Right lobe of liver (tissue), 6 donors: ENCODE results near the gene PRPF6. TPM values are rescaled to one million over a fixed set of nuclear protein-coding genes. Genes with fewer than 3 reads are reported as not detected.

Experiments
- ATAC-seq, 4 donors: fragments of 200-7000 bp; cut with Tn5 transposase; one replicate each; pipeline ENCODE4 v1.9.1; 2020; ENCODE audit warnings: mild to moderate bottlenecking in 4 of 4, moderate library complexity in 4 of 4
- DNase-seq, 3 donors: peaks; one replicate each; pipeline ENCODE4 v3.0.0-alpha.2; 2020
- H3K27ac ChIP-seq, 3 donors: fragments of 200-600 bp; one replicate each; pipeline ENCODE4 v1.8.0; 2022
- H3K27me3 ChIP-seq, 2 donors: fragments of 200-600 bp; one replicate each; pipeline ENCODE4 v1.8.0; 2022
- H3K36me3 ChIP-seq, 4 donors: fragments of 200-600 bp; sonication (generic) in 1 of 4; one replicate each; pipeline versions ENCODE4 v1.5.1 to v1.8.0; 2017 to 2022; ENCODE audit warnings: control low read depth in 1 of 4
- H3K4me1 ChIP-seq, 4 donors: fragments of 200-600 bp; sonication (generic) in 1 of 4; one replicate each; pipeline versions ENCODE4 v1.5.1 to v1.8.0; 2017 to 2022; ENCODE audit warnings: control low read depth in 1 of 4
- H3K4me3 ChIP-seq, 3 donors: fragments of 200-600 bp; one replicate each; pipeline ENCODE4 v1.8.0; 2022
- H3K9me3 ChIP-seq, 4 donors: fragments of 200-600 bp; sonication (generic) in 1 of 4; one replicate each; pipeline versions ENCODE4 v1.5.1 to v1.8.0; 2017 to 2022; ENCODE audit warnings: control low read depth in 1 of 4
- CTCF ChIP-seq, 4 donors: fragments of 200-600 bp in 3 of 4; fragments of 450-650 bp in 1 of 4; IDR thresholded peaks; one replicate each; pipeline versions ENCODE4 v1.5.1 to v1.8.0; 2016 to 2022; ENCODE audit warnings: antibody characterized with exemption in 4 of 4, mild to moderate bottlenecking in 2 of 4
- POLR2A ChIP-seq: fragments of 450-650 bp; IDR thresholded peaks from one replicate; pipeline ENCODE4 v1.6.1; 2017; ENCODE audit warnings: antibody characterized with exemption, mild to moderate bottlenecking
- WGBS: methylation state at CpG from one replicate; pipeline ENCODE4 v1.1.6; 2018; ENCODE audit warnings: low coverage, low lambda C conversion rate; ENCODE audit not compliant: insufficient coverage; ENCODE audit errors: missing lambda C conversion rate; 5-methylcytosine and 5-hydroxymethylcytosine counted together
- intact Hi-C, 2 donors: fragments of 100-400 bp; cut with DNase I; formaldehyde crosslinking; loops; one replicate each; pipeline versions ENCODE4 v1.11.2 to v1.14.1; 2022
- total RNA-seq, 6 experiments: library from RNA; depleted of rRNA in 2 of 6; stranded (reverse); fragments of >200 nt in 2 of 6; fragmentation: NEBNext Ultra II Directional in 3 of 6; extraction: Animal tissue kit (Norgen Biotek cat#: 25700) in 3 of 6; gene quantifications; one replicate each; pipeline versions ENCODE4 v1.1.0 to v1.2.4, GENCODE V29; 2016 to 2023
- donor health status: DM: no; HTN: yes; CAD: no.
- donor health status: DM: no; HTN: no; CAD: no.
- donor health status: DM: no; HTN: no; CAD: no.
- donor health status: DM: no; HTN: yes; CAD: no.
- donor health status: DM: no; HTN: yes; CAD: no.

Gene PRPF6
- total RNA-seq, 6 experiments from 2014 or later: 21.7 to 28.9 (median 24.4) TPM

- H3K27me3 ChIP-seq: no peaks in the 10 kb centered on the region
- peak overlapping the region in 2 of 3 donors; percentile 32 to 54 for H3K27ac ChIP-seq
- intact Hi-C loops: no loop called here
- no peaks in the 10 kb centered on the region for H3K9me3 ChIP-seq
- no peak for DNase-seq
- H3K36me3 ChIP-seq: no peaks in the 10 kb centered on the region
- 0% methylated on average over 1 of the region's 9 CpGs for WGBS
- no peak overlapping the region for H3K4me3 ChIP-seq
- H3K4me1 ChIP-seq: no peaks in the 10 kb centered on the region
- TF ChIP-seq POLR2A: no peak
- TF ChIP-seq CTCF (IDR thresholded peaks at IDR 0.05): no peak
- ATAC-seq: no peak
Observed at GRCh38 chr20:64055396-64055892, 74.5 kb downstream of the PRPF6 start.

- peak overlapping the region in 2 of 3 donors; percentile 32 to 54 for H3K27ac ChIP-seq
- ATAC-seq (peak; percentile 25 to 42 (median 36)), DNase-seq (peak in 1 of 3 donors; percentile 78)
- TF ChIP-seq POLR2A: no peak
- no peaks in the 10 kb centered on the region for H3K9me3 ChIP-seq
- H3K4me3 ChIP-seq: no peak overlapping the region
- intact Hi-C loops: no loop called here
- H3K4me1 ChIP-seq: no peaks in the 10 kb centered on the region
- no peaks in the 10 kb centered on the region for H3K27me3 ChIP-seq
- H3K36me3 ChIP-seq: no peaks in the 10 kb centered on the region
- 20% methylated on average over 2 of the region's 22 CpGs for WGBS
Observed at GRCh38 chr20:64055893-64056638, 75.1 kb downstream of the PRPF6 start.

- WGBS: 14% methylated on average over 7 of the region's 7 CpGs
- Histone ChIP-seq H3K4me1 (no peaks in the 10 kb centered on the region), H3K4me3 (no peak overlapping the region), H3K36me3 (no peaks in the 10 kb centered on the region), H3K27ac (peak overlapping the region in 2 of 3 donors; percentile 37 to 54), H3K27me3 (no peaks in the 10 kb centered on the region), H3K9me3 (no peaks in the 10 kb centered on the region)
- DNase-seq (no peak), ATAC-seq (peak; percentile 9 to 18 (median 13))
- TF ChIP-seq POLR2A: no peak
- TF ChIP-seq CTCF (IDR thresholded peaks at IDR 0.05): no peak
- intact Hi-C loops: no loop called here
Observed at GRCh38 chr20:64056639-64056888, 75.6 kb downstream of the PRPF6 start.

- H3K4me3 ChIP-seq: no peak overlapping the region
- no peaks in the 10 kb centered on the region for H3K9me3 ChIP-seq
- H3K27ac ChIP-seq: peak overlapping the region in 2 of 3 donors; percentile 37 to 54
- no peak for TF ChIP-seq CTCF (IDR thresholded peaks at IDR 0.05)
- TF ChIP-seq POLR2A: no peak
- no peaks in the 10 kb centered on the region for H3K36me3 ChIP-seq
- H3K27me3 ChIP-seq: no peaks in the 10 kb centered on the region
- ATAC-seq (peak in 2 of 4 donors; percentile 1 to 5), DNase-seq (no peak)
- WGBS: 30% methylated on average over 6 of the region's 39 CpGs
- intact Hi-C loops: no loop called here
- no peaks in the 10 kb centered on the region for H3K4me1 ChIP-seq
Observed at GRCh38 chr20:64056889-64057627, 76.1 kb downstream of the PRPF6 start.
